Transverse colon (tissue), 3 donors: ENCODE data around the gene FHAD1.

ENCODE experiments used
- CTCF ChIP-seq, 5 experiments: fragments of 200-600 bp in 3 of 5; fragments of 450-650 bp in 2 of 5; sonication (generic) in 3 of 5; IDR thresholded peaks; 1 replicate in 2 of 5; 2 replicates in 3 of 5; pipeline ENCODE4 v1.5.1; 2016 to 2017; ENCODE audit warnings: antibody characterized with exemption in 5 of 5, inconsistent platforms in 3 of 5, mild to moderate bottlenecking in 2 of 5, moderate library complexity in 1 of 5
- EP300 ChIP-seq: sonication (generic); formaldehyde crosslinking; IDR thresholded peaks from one replicate; pipeline ENCODE4 v1.6.1; 2017; ENCODE audit warnings: antibody characterized with exemption, low read depth

GRCh38 chr1:15428815-15429435, 181.9 kb downstream of the FHAD1 start:
- TF ChIP-seq CTCF (IDR thresholded peaks at IDR 0.05) (no peak), EP300 (no peak)
